Coronary artery (tissue), 2 donors: ENCODE data around the gene ACOT7.

Experiments
- DNase-seq: peaks from one replicate; pipeline ENCODE4 v3.0.0-alpha.2; 2017; ENCODE audit warnings: low spot score
- H3K27ac ChIP-seq, 2 donors: fragments of 200-600 bp; sonication (generic); one replicate each; pipeline ENCODE4 v1.5.1; 2016 to 2019
- H3K4me3 ChIP-seq: fragments of 200-600 bp; sonication (generic); 2 replicates; pipeline ENCODE4 v1.5.1; 2016; ENCODE audit warnings: mild to moderate bottlenecking, moderate library complexity
- TF ChIP-seq, protein P1 (sequence below): fragments of 200-600 bp; sonication (generic); IDR thresholded peaks from one replicate; pipeline ENCODE4 v1.5.1; 2019; ENCODE audit warnings: antibody characterized with exemption

ACOT7 gene

DNA sequence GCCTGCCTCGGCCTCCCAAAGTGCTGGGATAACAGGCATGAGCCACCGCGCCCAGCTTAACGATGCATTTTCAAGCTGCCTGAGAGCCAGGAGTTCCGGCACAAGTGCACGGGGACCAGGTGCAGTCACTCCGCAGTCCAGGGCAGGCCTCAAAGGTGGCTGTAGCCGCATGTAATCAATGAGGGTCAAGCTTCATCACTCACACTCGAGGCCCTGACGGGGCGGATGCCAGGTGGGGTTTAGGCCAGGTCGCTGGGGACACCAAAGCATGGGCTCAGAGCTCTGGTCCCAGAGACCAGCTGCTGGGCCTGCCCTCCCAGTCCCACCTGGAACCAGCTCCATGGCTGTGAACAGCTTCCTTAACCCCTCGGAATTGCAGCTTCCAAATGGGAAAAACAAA is 106.5 kb downstream of the ACOT7 start:
- no peak for DNase-seq
- Histone ChIP-seq H3K4me3 (peak overlapping the region; percentile 6), H3K27ac (no peak overlapping the region)
- TF ChIP-seq, protein P1, sequence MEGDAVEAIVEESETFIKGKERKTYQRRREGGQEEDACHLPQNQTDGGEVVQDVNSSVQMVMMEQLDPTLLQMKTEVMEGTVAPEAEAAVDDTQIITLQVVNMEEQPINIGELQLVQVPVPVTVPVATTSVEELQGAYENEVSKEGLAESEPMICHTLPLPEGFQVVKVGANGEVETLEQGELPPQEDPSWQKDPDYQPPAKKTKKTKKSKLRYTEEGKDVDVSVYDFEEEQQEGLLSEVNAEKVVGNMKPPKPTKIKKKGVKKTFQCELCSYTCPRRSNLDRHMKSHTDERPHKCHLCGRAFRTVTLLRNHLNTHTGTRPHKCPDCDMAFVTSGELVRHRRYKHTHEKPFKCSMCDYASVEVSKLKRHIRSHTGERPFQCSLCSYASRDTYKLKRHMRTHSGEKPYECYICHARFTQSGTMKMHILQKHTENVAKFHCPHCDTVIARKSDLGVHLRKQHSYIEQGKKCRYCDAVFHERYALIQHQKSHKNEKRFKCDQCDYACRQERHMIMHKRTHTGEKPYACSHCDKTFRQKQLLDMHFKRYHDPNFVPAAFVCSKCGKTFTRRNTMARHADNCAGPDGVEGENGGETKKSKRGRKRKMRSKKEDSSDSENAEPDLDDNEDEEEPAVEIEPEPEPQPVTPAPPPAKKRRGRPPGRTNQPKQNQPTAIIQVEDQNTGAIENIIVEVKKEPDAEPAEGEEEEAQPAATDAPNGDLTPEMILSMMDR, result no peak

DNA sequence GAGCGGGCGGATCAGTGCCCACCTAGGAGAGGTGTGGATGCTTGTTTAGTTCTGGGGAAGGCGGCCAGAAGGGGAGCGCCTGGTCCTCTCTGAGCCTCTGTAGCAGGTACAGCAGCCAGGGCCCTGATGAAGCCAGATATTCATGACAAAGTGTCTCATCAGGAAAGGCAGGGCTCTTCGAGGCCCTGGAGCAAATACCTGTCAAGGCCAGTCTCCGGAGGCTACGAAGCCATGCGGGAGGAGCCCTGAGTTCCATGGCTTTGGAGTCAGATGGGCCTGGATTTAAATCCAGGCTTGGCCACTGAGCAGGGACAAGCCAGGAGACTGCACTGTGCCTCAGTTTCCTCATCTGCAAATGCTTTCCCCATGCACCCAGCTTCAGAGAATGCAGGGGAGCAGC is 107.3 kb downstream of the ACOT7 start:
- H3K4me3 ChIP-seq, result no peak overlapping the region
- no peak overlapping the region for H3K27ac ChIP-seq
- no peak for DNase-seq
- TF ChIP-seq, protein P1, result no peak

DNA sequence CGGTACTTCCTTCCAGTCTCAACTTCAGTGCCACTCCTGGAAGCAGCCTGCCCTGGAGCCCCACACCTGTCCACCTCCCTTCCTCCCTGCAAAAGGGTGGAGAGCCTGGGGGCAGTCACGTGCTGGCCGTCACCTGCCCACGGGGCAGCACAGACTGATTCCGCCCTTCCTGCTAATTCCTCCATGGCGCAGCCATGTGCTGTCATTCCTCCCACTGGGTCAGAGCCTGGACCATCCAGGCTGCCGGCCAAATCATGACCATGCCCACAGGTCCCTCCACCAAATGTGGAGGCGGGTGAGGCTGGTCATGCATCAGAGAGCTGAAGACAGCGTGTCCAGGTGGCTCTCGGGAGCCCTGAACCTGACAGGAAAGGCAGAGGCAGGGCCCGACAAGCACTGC is 108.2 kb downstream of the ACOT7 start:
- no peak for DNase-seq
- Histone ChIP-seq H3K27ac (no peak overlapping the region), H3K4me3 (no peak overlapping the region)
- TF ChIP-seq, protein P1, result no peak

DNA sequence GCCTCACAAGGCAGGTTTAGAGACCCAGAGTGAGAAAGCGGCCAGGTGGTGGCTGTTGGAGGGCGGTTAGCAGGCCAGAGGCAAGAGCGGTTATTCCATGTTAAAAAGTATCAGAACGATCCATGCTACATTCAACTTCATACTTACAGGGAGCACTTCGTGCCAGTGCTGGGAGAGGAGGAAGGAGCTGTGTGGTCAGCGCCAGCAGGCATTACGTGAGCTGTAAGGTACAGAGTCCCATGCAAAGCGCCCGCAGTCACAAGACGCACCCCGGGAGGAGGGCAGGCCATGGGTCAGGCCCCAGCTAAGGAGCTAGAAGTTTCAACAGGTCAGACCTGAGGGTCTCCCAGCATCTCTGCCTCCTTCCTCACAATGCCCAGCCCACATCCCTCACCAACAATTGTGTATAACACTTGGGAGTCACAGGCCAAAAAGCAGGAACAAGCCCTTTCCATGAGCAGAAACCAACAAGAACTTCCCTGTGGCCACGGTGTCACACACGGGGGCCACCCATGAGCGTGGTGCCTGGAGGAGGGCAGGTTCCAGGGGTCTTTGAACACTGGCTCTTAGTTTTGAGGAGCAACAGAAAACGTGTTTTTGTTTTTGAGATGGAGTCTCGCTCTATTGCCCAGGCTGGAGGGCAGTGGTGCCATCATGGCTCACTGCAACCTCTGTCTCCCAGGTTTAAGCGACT is 110.8 kb downstream of the ACOT7 start:
- H3K4me3 ChIP-seq, result no peak overlapping the region
- DNase-seq, result no peak
- H3K27ac ChIP-seq, result no peak overlapping the region
- TF ChIP-seq, protein P1, result no peak

DNA sequence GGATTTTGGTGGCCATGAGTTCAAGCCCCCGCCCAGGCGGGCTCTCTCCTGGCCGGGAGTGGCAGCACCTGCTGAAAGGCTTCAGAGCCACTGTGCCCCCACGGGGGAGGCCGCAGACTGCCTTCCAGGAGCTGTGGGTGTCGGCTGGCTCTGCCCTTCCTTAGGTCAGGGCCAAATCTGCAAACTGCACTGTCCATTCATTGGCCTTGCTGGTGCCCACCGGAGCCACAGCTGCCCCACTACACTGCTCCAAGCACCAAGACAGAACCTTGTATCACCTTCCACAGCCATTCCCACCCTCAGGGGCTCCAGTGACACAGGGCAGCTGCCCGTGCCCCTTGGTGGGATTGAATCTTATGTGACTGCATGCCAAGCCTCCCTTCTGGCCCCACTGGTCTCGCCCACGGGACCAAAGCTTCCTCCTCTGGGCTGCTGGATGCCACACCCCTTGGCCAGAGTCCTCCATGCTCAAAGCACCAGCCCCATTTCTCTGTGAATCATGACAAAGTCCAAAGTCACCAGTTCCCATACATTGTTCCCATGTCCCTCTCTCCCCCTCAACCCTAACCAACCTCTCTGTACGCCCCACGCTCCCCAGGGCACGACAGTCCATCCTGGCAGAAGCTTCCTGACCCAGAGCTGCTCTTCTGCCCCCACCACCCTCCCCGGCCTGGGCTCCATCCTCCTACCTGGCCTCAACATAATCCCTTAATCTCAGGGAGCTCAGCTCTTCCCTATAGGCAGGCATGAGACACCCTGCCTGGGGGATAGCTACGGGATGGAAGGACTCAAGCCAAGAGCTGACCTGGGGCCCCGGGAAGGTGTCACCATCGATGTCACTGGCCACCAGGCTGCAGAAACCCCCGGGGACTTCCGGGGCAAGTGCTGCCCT is 111.8 kb downstream of the ACOT7 start:
- DNase-seq, result no peak
- Histone ChIP-seq H3K4me3 (no peak overlapping the region), H3K27ac (no peak overlapping the region)
- TF ChIP-seq, protein P1, result no peak

DNA sequence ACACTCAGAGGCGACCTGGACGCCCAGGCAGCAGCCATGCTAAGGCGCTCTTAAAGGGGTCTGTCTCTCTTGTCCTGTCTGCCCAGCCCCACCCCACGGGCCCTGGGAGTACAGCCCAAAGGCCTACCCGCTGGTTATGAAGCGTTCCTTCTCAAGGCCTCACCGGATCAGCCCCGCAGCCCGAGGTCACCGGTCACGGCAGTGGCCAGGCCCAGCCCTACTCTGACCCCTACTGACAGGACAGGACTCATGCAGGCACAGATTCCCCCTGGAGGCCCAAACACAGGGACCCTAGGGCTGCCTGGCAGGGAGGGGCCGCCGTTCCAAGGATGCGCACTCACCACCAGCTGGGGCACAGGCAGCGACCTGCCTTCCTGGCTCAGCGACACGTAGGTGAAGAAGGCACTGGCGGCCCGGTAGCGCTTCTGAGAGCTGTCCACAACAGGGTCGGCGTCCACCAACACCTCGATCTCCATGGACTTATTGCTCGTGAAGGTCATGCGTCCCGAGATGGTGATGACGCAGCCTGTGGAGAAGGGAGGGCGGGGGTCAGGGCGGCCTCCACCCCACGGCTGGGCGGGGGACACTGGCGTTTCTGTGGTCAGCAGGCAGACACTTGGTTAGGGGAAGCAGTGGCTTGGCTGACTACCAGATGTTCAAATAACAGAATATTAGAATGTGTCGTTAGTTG is 112.7 kb downstream of the ACOT7 start:
- H3K27ac ChIP-seq, result no peak overlapping the region
- no peak overlapping the region for H3K4me3 ChIP-seq
- TF ChIP-seq, protein P1, result no peak
- DNase-seq, result no peak
